GM20431 (cell line): ENCODE measurements around the gene UTRN.

ENCODE experiments used
- in situ Hi-C: fragments of 300-500 bp; cut with MseI, MboI; formaldehyde crosslinking; loops from one replicate; pipeline ENCODE4 v1.15.0; 2020; ENCODE audit warnings: low sequenced_read_pairs; ENCODE audit not compliant: unreplicated experiment

UTRN gene

GRCh38 chr6:144284783-144285547 is at the start of gene UTRN:
Gene UTRN (plus strand): TSS chr6:144285335. CDS start chr6:144291829, 6,494 bp downstream.
- in situ Hi-C loops = no loop called here

- in situ Hi-C loops = no loop called here
These were observed 40.4 kb upstream of the UTRN start for GRCh38 chr6:144244688-144245087.

- in situ Hi-C loops = no loop called here
These were observed 38.1 kb upstream of the UTRN start for GRCh38 chr6:144246988-144247387.

GRCh38 chr6:144248003-144248402 is 37.1 kb upstream of the UTRN start:
- in situ Hi-C loops = no loop called here

- in situ Hi-C loops = no loop called here
These were observed 36.4 kb upstream of the UTRN start for GRCh38 chr6:144248476-144249301.

GRCh38 chr6:144250276-144250675 is 34.9 kb upstream of the UTRN start:
- in situ Hi-C loops = no loop called here

GRCh38 chr6:144252259-144252658 is 32.9 kb upstream of the UTRN start:
- in situ Hi-C loops = no loop called here

- in situ Hi-C loops = no loop called here
These were observed 25.1 kb upstream of the UTRN start for GRCh38 chr6:144259986-144260385.

- in situ Hi-C loops = no loop called here
These were observed 22.4 kb upstream of the UTRN start for GRCh38 chr6:144262470-144263369.

GRCh38 chr6:144263786-144264185 is 21.3 kb upstream of the UTRN start:
- in situ Hi-C loops = no loop called here

GRCh38 chr6:144264270-144265060 is 20.7 kb upstream of the UTRN start:
- in situ Hi-C loops = no loop called here

- in situ Hi-C loops = no loop called here
These were observed 20.1 kb upstream of the UTRN start for GRCh38 chr6:144265061-144265357.

- in situ Hi-C loops = no loop called here
These were observed 19.7 kb upstream of the UTRN start for GRCh38 chr6:144265390-144265789.

- in situ Hi-C loops = no loop called here
These were observed 19.0 kb upstream of the UTRN start for GRCh38 chr6:144266091-144266649.

- in situ Hi-C loops = no loop called here
These were observed 16.3 kb upstream of the UTRN start for GRCh38 chr6:144268794-144269349.

GRCh38 chr6:144277174-144277573 is 8.0 kb upstream of the UTRN start:
- in situ Hi-C loops = no loop called here

GRCh38 chr6:144277605-144278227 is 7.4 kb upstream of the UTRN start:
- in situ Hi-C loops = no loop called here

GRCh38 chr6:144278659-144279314 is 6.3 kb upstream of the UTRN start:
- in situ Hi-C loops = no loop called here
